Measurements from ENCODE around the gene IGFBP5. TPM values are rescaled to one million over a fixed set of nuclear protein-coding genes. Genes with fewer than 3 reads are reported as not detected.

IGFBP5 gene
- total RNA-seq, 1 donor from 2014 or later = not detected

GRCh38 chr2:216650626-216651257 is 44.6 kb downstream of the IGFBP5 start:
- intact Hi-C loops (cut with micrococcal nuclease) = no loop called here

- intact Hi-C loops (cut with micrococcal nuclease) = no loop called here
Measured at GRCh38 chr2:216649574-216649973, 45.8 kb downstream of the IGFBP5 start.

GRCh38 chr2:216648105-216648504 is 47.2 kb downstream of the IGFBP5 start:
- intact Hi-C loops (cut with micrococcal nuclease) = no loop called here

GRCh38 chr2:216646116-216646515 is 49.2 kb downstream of the IGFBP5 start:
- intact Hi-C loops (cut with micrococcal nuclease) = no loop called here

GRCh38 chr2:216645636-216645950 is 49.8 kb downstream of the IGFBP5 start:
- intact Hi-C loops (cut with micrococcal nuclease) = no loop called here

GRCh38 chr2:216644842-216645635 is 50.3 kb downstream of the IGFBP5 start:
- intact Hi-C loops (cut with micrococcal nuclease) = no loop called here

- intact Hi-C loops (cut with micrococcal nuclease) = no loop called here
Measured at GRCh38 chr2:216643986-216644659, 51.2 kb downstream of the IGFBP5 start.

- intact Hi-C loops (cut with micrococcal nuclease) = no loop called here
Measured at GRCh38 chr2:216637472-216637871, 57.9 kb downstream of the IGFBP5 start.

- intact Hi-C loops (cut with micrococcal nuclease) = no loop called here
Measured at GRCh38 chr2:216636551-216637450, 58.5 kb downstream of the IGFBP5 start.

- intact Hi-C loops (cut with micrococcal nuclease) = loop anchor here (2.0 kb wide), 1 partner anchor 29 kb away; no protein-coding TSS in a partner anchor
Measured at GRCh38 chr2:216635701-216636550, 59.4 kb downstream of the IGFBP5 start.

GRCh38 chr2:216635171-216635570 is 60.2 kb downstream of the IGFBP5 start:
- intact Hi-C loops (cut with micrococcal nuclease) = loop anchor here (2.0 kb wide), 1 partner anchor 28 kb away; no protein-coding TSS in a partner anchor

- intact Hi-C loops (cut with micrococcal nuclease) = loop anchor here (2.0 kb wide), 1 partner anchor 28 kb away; no protein-coding TSS in a partner anchor
Measured at GRCh38 chr2:216634370-216635148, 60.8 kb downstream of the IGFBP5 start.

- intact Hi-C loops (cut with micrococcal nuclease) = loop anchor here (2.0 kb wide), 1 partner anchor 27 kb away; no protein-coding TSS in a partner anchor
Measured at GRCh38 chr2:216633616-216634369, 61.6 kb downstream of the IGFBP5 start.

GRCh38 chr2:216632952-216633615 is 62.3 kb downstream of the IGFBP5 start, which contains the start of gene IGFBP2:
TSS of gene IGFBP2 (plus strand) at chr2:216633420. CDS start at chr2:216633524, 104 bp downstream.
- intact Hi-C loops (cut with micrococcal nuclease) = no loop called here

GRCh38 chr2:216632346-216632951 is 62.9 kb downstream of the IGFBP5 start:
- intact Hi-C loops (cut with micrococcal nuclease) = no loop called here

GRCh38 chr2:216629784-216630183 is 65.6 kb downstream of the IGFBP5 start:
- intact Hi-C loops (cut with micrococcal nuclease) = no loop called here

- intact Hi-C loops (cut with micrococcal nuclease) = no loop called here
Measured at GRCh38 chr2:216626875-216627245, 68.5 kb downstream of the IGFBP5 start.

Measured in T-helper 1 cell treated with Interleukin-12 subunit alpha and Interleukin-12 subunit beta and Interleukin-4 antibody, amounts not matched to agents 30 ng/mL and 1 ng/mL, for 36 hours (primary cell).